Mucosa of descending colon (tissue), 3 donors: Measurements from ENCODE around the gene MYBPC2. TPM values are rescaled to one million over a fixed set of nuclear protein-coding genes. Genes with fewer than 3 reads are reported as not detected.

Source experiments
- ATAC-seq: fragments of 200-7000 bp; cut with Tn5 transposase; one replicate; pipeline ENCODE4 v1.9.1; 2020; ENCODE audit warnings: mild to moderate bottlenecking, moderate library complexity
- DNase-seq, 3 donors: peaks; one replicate each; pipeline ENCODE4 v3.0.0-alpha.2; 2020
- H3K36me3 ChIP-seq: fragments of 200-600 bp; one replicate; pipeline ENCODE4 v1.8.0; 2021; ENCODE audit warnings: low read depth, mild to moderate bottlenecking
- H3K4me1 ChIP-seq: fragments of 200-600 bp; one replicate; pipeline ENCODE4 v1.8.0; 2021; ENCODE audit warnings: low read depth, mild to moderate bottlenecking
- H3K4me3 ChIP-seq: fragments of 200-600 bp; one replicate; pipeline ENCODE4 v1.8.0; 2021; ENCODE audit warnings: mild to moderate bottlenecking
- H3K9me3 ChIP-seq: fragments of 200-600 bp; one replicate; pipeline ENCODE4 v1.8.0; 2021; ENCODE audit warnings: mild to moderate bottlenecking
- CTCF ChIP-seq: fragments of 200-600 bp; IDR thresholded peaks from one replicate; pipeline ENCODE4 v1.8.0; 2022; ENCODE audit warnings: antibody characterized with exemption, mild to moderate bottlenecking
- intact Hi-C, 2 donors: fragments of 100-400 bp; cut with DNase I in 1 of 2; cut with micrococcal nuclease in 1 of 2; formaldehyde crosslinking; loops; one replicate each; pipeline versions ENCODE4 v1.11.0 to v1.11.1; 2022; cut with DNase I, micrococcal nuclease
- total RNA-seq, 3 donors: library from RNA; stranded (reverse); fragmentation: NEBNext Ultra II Directional in 2 of 3; extraction: Animal tissue kit (Norgen Biotek cat#: 25700) in 2 of 3; gene quantifications; one replicate each; pipeline versions ENCODE4 v1.2.1 to v1.2.4, GENCODE V29; 2021 to 2023
- donor health status: DM: no; HTN: no; CAD: no; lungs with moderate emphysema.
- donor health status: DM: no; HTN: no; CAD: no.
- donor health status: DM: no; HTN: yes; CAD: no.

The MYBPC2 gene
- total RNA-seq, 3 donors from 2014 or later, result 0.10 to 0.14 TPM; not detected in 1

- peaks cover 13% of the 10 kb centered on the region for H3K4me1 ChIP-seq
- H3K36me3 ChIP-seq, result no peaks in the 10 kb centered on the region
- intact Hi-C loops, result loop anchor here in 1 of 2 donors (10.0 kb wide), 1 partner anchor 54 kb away; the partner anchor contains the start of gene NAPSA
- H3K4me3 ChIP-seq, result no peak within 1 kb of the TSS
- DNase-seq (peak in 1 of 3 donors; percentile 72), ATAC-seq (no peak)
- no peak for TF ChIP-seq CTCF
- H3K9me3 ChIP-seq, result no peaks in the 10 kb centered on the region
These were observed 14.3 kb upstream of the MYBPC2 start, which contains the start of gene SPIB for GRCh38 chr19:50418176-50419021. Gene SPIB (plus strand): TSS chr19:50418938. CDS start chr19:50418963, 25 bp downstream.

- DNase-seq (no peak), ATAC-seq (no peak)
- no peak for TF ChIP-seq CTCF
- Histone ChIP-seq H3K4me1 (peaks cover 13% of the 10 kb centered on the region), H3K4me3 (no peak overlapping the region), H3K36me3 (no peaks in the 10 kb centered on the region), H3K9me3 (no peaks in the 10 kb centered on the region)
- intact Hi-C loops, result loop anchor here in 1 of 2 donors (10.0 kb wide), 1 partner anchor 54 kb away; the partner anchor contains the start of gene NAPSA
These were observed 13.6 kb upstream of the MYBPC2 start for GRCh38 chr19:50419022-50419579.

GRCh38 chr19:50419580-50420035 lies 13.1 kb upstream of the MYBPC2 start:
- ATAC-seq (no peak), DNase-seq (no peak)
- Histone ChIP-seq H3K4me1 (peaks cover 13% of the 10 kb centered on the region), H3K36me3 (no peaks in the 10 kb centered on the region), H3K9me3 (no peaks in the 10 kb centered on the region), H3K4me3 (no peak overlapping the region)
- TF ChIP-seq CTCF, result no peak
- intact Hi-C loops, result loop anchor here in 1 of 2 donors (10.0 kb wide), 1 partner anchor 55 kb away; the partner anchor contains the start of gene NAPSA

- intact Hi-C loops, result no loop called here
- Histone ChIP-seq H3K9me3 (no peaks in the 10 kb centered on the region), H3K36me3 (no peaks in the 10 kb centered on the region), H3K4me1 (peaks cover 13% of the 10 kb centered on the region), H3K4me3 (no peak overlapping the region)
- ATAC-seq, result no peak
- DNase-seq, result no peak
- TF ChIP-seq CTCF, result no peak
These were observed 12.6 kb upstream of the MYBPC2 start for GRCh38 chr19:50420127-50420526.

- ATAC-seq (no peak), DNase-seq (no peak)
- intact Hi-C loops, result no loop called here
- TF ChIP-seq CTCF, result no peak
- peaks cover 13% of the 10 kb centered on the region for H3K4me1 ChIP-seq
- H3K4me3 ChIP-seq, result no peak overlapping the region
- H3K9me3 ChIP-seq, result no peaks in the 10 kb centered on the region
- no peaks in the 10 kb centered on the region for H3K36me3 ChIP-seq
These were observed 11.9 kb upstream of the MYBPC2 start for GRCh38 chr19:50420808-50421207.
